GM12801 (cell line): ENCODE data around the gene MMD.

Experiments used
- TF ChIP-seq, protein P1 (sequence below): IDR thresholded peaks from one replicate; pipeline ENCODE4 v1.5.1; 2011; ENCODE audit warnings: control low read depth; ENCODE audit not compliant: insufficient read length; ENCODE audit errors: extremely low read depth

Gene MMD

GRCh38 chr17:55450232-55450825 is 28.7 kb upstream of the MMD start:
- TF ChIP-seq, protein P1, sequence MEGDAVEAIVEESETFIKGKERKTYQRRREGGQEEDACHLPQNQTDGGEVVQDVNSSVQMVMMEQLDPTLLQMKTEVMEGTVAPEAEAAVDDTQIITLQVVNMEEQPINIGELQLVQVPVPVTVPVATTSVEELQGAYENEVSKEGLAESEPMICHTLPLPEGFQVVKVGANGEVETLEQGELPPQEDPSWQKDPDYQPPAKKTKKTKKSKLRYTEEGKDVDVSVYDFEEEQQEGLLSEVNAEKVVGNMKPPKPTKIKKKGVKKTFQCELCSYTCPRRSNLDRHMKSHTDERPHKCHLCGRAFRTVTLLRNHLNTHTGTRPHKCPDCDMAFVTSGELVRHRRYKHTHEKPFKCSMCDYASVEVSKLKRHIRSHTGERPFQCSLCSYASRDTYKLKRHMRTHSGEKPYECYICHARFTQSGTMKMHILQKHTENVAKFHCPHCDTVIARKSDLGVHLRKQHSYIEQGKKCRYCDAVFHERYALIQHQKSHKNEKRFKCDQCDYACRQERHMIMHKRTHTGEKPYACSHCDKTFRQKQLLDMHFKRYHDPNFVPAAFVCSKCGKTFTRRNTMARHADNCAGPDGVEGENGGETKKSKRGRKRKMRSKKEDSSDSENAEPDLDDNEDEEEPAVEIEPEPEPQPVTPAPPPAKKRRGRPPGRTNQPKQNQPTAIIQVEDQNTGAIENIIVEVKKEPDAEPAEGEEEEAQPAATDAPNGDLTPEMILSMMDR, result no peak

- TF ChIP-seq, protein P1, result no peak
These were observed 27.0 kb upstream of the MMD start for GRCh38 chr17:55448681-55449080.

DNA sequence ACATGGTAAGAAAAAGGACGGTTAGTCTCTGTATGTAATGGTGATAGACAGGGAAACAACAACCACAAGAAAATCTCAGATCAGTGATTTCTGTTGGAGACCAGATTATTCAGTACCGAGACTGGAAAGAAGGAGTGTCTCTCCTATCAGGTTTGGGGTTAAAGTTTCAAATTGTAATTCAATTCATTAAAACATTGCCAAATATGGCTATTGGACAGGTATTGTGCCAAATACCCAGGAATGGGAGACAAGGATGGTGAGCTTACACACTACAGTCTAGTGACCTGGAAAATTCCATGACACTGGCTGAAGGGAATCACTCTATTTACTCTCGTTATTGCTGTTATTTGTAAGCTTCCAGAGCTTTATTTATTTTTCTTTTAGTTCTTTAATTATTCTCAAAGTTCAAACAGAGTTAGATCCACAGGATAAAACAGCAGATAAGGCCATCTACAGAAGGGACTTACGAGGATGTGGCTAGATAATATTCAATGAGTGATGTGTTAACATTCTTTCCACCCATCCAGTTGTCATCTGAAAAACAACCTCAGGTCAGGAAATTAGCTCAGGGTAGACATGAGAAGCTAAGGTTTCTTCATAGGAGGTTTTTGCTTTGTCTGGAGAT is 25.1 kb upstream of the MMD start:
- TF ChIP-seq, protein P1, result no peak

DNA sequence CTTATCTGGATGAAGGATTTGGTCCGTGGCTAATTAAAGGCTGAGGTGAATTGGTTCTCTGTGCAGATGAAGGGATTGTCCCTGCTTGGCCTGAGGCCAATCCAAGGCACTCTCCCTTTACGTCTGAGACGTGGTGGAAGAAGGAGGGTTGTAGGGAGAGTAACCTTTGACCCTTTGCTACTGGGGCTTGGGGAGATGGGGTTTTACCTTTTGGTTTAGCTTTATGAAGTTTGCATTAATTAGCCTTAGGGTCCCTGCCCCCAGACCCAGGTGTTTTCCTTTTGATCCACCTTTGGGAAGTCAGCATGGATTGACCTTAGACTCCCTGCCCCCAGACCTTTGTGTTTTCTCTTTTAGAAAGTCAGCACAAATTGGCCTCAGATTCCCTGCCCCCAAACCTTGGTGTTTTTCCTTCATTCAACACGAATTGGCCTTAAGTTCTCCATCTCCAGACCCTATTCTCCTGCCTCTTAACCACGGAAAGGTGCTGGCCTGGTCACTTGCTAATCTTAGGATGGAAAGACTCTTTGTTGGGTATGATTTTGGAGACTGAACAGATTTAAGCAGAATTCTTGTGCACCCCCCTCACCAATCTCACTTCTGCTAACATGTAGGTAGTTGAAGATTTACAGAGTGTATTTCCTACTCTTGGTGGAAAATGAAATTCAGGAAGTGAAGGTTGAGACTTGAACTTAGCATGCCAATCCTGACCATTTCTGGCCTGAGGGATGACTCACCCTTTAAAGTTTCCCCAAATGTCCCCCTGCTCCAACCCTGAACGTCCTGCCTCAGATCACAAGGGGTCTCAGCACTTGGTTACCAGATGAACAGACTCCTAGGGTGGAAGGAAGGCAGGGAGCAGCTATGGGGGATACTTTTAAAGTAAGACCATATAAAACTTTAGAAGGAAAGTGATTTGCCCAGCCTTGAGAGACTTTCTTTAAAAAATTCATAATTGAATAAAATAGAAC is 23.1 kb upstream of the MMD start:
- TF ChIP-seq, protein P1, result no peak

GRCh38 chr17:55443904-55444303 is 22.3 kb upstream of the MMD start:
- TF ChIP-seq, protein P1, result no peak

DNA sequence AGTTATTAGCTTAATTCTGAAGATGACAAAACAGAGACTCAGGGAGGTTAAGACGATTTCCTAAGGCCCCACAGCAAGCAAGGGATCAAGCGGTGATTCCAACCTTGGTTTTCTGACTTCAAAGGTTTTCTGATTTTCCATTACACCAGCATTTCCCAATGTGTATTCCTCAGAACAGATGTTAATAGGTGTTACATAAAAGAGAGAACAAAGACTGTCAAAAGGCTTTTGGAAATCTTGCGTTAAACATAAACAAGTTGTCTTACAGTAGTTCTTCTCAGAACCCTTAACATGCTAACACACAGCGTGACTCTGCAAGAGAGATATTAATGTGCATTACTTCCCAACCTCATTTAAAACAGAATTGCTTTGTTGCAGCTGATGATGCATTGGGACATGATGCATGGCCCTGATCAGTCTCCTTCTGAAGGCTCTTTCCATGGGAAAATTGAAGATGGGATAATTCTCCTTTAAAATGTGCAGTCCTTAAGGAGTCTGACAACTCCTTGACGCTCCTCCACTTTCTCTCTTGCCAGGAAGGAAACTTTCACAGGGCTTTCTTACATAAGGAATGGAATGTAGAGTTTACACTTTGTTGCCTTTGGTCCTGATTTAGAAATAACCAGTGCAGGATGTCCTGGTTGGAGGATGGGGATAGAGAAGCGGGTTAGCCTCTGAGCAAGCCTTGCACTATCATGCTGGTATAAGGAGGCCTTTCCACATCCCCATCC is 21.5 kb upstream of the MMD start:
- TF ChIP-seq, protein P1, result no peak

- TF ChIP-seq, protein P1, result no peak
These were observed 20.8 kb upstream of the MMD start for GRCh38 chr17:55442462-55442861.
